Measurements from ENCODE around the gene KHDC1L.
"Not testable (repeated sequence)": the region's sequence is repeated elsewhere in the genome, so short reads cannot be mapped to it uniquely, and the experiment has no call there.

KHDC1L gene, protein sequence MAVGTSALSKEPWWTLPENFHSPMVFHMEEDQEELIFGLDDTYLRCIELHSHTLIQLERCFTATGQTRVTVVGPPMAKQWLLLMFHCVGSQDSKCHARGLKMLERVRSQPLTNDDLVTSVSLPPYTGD

DNA sequence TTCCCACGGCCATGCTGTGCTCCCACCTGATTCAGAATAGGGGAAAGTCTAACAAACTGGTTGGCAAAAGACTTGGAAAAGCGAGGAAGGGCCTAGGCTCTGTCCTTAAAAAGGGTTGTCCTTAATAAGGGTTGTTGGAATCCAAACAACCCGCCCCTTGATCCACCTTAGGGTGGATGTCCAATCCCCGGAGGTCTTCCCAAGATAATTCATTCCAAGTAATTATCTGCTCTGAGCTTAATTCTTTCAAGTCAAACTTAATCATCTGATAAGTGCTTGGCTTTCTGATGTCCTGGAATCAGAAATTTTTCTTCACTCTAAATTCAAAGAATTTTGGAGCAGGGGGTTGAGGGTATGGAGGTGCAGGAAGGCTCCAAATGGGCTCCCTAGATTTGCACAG, at the start of gene KHDC1L:
KHDC1L (minus strand) TSS at position 101 of the 400 bp plus-strand sequence; CDS start at position 13, 88 bp downstream.
- DNase-seq (ENCODE audit: low read depth): no peak

DNA sequence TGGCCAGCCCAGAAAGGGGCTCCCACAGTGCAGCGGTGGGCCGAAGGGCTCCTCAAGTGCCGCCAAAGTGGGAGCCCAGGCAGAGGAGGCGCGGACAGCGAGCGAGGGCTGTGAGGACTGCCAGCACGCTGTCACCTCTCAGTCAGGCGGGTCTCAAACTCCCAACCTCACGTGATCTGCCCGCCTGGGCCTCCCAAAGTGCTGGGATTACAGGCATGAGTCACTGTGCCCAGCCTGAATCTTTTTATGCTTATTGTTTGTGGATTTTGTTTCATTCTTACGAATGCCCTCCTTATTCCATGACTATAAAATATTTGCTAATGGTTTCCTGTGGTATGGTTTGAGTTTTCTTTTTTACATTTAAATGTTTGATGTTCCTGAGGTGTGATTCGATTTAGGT, 44.0 kb upstream of the KHDC1L start:
- DNase-seq (ENCODE audit: low read depth): not testable (repeated sequence)

DNA sequence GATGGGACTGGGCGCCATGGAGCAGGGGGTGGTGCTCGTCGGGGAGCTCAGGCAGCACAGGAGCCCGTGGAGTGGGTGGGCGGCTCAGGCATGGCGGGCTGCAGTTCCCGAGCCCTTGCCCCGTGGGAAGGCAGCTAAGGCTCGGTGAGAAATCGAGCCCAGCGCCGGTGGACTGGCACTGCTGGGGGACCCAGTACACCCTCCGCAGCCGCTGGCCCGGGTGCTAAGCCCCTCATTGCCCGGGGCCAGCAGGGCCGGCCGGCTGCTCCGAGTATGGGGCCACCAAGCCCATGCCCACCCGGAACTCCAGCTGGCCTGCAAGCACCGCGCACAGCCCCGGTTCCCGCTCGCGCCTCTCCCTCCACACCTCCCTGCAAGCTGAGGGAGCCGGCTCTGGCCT, 43.6 kb upstream of the KHDC1L start:
- not testable (repeated sequence) for DNase-seq (ENCODE audit: low read depth)

DNA sequence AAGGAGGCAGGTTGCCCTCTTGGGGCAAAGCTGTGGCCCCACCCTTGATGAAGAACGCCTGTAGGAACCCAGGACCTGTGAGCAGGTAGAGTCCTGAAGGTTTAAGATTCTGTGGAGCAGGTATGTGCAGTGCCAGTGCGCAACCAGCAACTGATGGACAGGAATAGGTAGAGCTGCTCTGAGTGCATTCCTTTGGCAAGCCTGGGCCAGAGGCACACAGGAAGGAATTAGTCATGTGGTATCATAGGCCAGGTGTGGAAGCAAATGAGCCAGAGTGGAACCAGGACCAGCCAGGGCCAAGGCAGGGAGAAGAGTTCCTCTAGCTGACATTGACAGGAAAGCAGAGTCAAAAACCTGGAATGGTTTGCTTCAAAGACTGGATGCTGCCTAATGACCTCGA, 39.1 kb upstream of the KHDC1L start:
- DNase-seq (ENCODE audit: low read depth): peak; percentile 2

DNA sequence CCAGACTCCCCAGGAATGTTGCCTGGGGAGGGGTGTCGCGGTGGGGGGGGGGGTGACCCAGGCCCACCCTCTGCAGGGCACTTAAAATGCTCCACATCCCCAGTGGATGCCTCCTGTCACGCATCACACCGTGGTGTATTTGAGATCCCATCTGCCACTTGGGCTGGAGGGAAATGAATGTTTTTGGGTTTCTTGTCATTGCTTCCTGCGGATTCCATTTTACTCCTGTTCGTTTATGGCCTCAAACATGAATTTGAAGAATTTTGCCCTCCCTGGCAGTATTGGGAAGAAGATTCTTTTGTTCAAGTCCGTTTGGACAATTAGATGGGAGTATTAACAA, 38.2 kb upstream of the KHDC1L start:
- DNase-seq (ENCODE audit: low read depth): peak; percentile 8

DNA sequence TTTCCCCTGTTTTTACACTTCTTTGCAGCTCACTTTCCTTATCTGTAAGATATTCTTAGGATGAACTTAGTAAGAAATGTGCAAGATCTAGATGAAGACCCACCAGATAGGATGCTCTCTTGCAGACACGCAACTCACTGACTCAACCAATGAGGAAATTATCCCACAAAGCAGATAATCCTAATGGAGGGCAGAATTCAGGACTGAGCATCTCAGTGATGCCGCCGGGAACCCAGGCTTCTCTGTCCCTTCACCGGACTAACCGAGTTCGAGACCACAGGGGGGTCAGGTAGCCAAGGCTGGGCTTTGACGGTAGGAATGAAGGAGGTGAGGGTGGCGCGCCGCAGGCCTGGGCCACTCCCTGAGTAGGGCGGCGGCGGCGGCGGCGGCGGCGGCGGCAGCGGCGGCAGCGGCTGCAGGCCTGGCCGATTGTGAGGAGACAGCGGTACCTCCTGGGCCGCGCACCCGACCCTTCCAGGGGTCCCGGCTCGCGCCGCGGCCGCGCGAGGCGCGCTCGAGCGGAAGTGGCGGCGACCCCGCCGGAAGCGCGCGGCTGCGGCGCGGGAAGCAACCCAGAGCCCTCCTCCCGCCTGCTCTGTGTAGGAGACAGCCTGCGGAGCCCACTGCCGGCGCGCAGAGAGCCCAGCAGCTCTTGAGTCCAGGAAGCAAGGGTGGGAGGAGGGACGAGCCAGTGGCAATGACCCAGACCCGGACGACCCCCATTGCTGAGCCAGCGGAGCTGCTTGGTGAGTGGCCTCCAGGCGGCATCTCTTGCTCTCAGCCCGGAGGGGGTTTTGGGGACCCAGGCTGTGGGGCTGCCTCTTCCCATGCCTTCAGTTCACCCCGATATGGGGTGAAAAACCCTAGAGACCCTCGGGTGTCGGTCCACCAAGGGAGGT, 37.6 kb upstream of the KHDC1L start, which contains the start of gene KHDC1:
KHDC1 (minus strand) TSS at position 526 of the 899 bp plus-strand sequence. CDS start 20,679 bp downstream, outside the sequence.
- DNase-seq (ENCODE audit: low read depth): peak; percentile 71

DNA sequence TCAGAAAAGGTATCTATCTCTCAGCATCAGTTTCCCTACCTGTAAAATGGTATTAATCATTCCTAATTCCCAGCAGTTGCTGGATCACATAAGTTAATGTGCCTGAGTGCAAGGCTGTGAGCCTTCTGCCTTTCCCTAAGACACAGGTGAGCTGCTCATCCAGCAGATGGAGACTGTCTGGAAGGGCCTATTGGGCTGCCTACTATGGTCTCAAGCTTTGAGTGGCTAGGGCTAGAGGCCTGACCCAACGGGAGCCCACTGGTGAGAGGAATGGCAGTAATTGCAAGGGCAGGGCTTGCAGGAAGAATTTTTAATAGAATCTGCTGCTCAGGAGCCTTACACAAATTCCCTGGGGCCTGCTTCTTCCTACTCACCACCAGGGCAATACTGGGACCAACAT, 33.4 kb upstream of the KHDC1L start:
- DNase-seq (ENCODE audit: low read depth): no peak

DNA sequence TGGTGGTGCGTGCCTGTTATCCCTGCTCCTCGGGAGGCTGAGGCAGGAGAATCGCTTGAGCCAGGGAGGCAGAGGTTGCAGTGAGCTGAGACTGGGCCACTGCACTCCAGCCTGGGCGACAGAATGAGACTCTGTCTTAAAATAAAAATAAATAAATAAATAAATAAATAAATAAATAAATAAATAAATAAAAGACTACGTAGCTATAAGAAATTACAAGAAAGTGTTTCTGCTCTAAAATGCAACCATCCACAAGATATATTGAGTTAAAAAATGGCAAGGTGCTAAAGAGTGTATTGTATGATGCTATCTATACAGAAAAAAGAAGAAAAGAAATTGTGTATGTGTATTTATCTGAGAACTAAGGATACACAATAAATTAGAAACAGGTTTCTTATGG, 29.0 kb upstream of the KHDC1L start:
- DNase-seq (ENCODE audit: low read depth): not testable (repeated sequence)

DNA sequence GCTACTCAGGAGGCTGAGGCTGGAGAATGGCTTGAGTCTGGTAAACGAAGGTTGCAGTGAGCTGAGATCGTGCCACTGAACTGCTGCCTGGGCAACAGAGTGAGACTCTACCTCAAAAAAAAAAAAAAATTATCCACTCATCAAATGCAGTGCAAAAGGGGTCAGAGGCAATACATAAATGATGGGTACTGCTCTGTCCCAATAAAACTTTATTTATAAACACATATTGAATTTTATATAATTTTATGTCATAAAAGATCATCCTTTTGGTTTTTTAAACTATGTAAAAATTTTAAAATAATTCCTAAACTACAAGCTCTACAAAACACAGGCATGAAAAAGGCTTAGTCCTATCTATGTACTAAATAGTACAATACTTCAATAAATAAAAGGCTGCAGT, 27.4 kb upstream of the KHDC1L start:
- DNase-seq (ENCODE audit: low read depth): no peak

DNA sequence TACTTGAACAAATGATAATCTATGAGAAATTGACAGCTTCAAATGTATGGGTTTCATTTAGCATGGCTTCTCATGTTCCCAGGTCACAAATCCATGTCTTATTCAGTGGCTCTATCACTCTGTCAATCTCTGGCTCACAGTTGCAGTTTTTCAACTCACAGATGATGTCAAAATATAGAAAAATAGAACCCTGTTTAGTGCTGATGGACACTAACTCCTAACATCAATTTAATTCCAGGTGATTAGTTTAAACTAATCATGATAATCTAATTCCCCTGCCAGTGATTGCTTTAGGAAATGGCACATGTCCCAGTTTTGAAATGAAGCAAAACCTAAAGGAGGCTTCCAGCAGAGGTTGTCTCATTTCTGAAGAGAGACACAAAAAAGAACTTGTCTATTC, 24.7 kb upstream of the KHDC1L start:
- DNase-seq (ENCODE audit: low read depth): no peak

DNA sequence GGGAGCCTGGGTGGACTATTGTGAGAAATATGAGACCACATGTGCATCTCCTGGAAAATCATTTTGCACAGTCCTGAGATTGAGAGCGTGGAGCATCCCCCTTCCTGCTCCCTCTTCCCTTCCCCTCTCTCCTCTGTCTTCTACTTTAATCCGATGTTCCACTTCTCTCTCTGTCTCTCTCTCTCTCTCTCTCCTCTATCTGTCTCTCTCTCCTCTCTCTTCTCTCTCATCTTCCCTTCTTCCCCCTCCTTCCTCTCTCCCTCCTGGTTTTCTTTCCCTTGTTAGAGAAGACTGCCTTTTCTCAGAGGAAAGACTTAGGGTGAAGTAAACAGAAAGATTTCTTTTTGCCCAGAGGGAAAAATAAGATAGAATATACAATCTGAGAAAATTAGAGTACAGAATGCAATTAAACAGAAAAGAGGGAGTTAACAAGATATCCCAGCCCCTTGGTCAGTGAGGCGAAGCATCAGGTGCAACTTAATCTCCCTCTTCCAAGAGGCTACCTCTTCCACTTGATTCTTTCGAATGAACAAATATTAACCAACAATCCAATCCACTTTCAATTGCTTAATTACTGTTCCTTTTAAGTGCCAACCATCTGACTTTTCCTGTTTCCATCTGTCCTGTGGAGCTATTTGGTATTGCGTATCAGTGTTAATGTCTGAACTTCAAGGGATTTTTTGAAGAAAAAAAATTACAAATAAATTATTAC, 23.1 kb upstream of the KHDC1L start:
- DNase-seq (ENCODE audit: low read depth): no peak

DNA sequence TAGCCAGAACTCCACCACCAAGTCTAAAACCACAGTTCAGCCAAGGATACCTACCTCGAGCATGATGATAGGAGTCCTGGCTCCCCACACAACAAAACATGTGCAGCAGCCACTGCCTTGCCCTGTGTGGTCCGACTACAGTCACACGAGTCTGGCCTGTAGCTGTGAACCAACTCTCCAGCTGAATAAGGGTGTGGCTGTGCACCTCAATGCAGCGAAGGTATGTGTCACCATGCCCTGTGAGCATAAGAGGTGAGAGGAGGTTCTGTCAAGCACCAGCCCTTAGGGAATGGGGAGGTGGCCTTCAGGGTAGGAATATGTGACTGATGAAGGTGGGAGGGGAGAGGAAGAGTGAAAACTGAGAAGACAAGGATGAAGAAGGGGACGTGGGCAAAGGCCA, 16.7 kb upstream of the KHDC1L start:
- DNase-seq (ENCODE audit: low read depth): no peak

DNA sequence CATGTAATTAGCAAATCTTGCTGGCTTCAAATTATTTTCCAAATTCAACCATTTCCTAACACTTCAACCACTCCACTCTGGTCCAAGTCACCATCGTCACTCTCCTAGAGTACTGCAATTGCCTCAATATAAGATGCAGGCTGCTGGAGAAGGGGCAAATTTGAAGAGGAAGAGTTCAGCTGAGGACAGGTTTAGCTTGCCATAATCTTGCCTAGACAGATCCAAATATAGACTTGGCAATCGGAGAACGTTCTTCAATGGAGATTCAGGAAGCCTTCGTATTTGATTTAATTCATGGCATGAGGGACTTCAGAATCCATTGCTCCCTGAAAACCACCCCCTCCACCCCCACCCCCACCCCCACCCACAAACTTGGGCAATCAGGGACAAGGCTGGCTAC, 15.4 kb upstream of the KHDC1L start:
- no peak for DNase-seq (ENCODE audit: low read depth)

DNA sequence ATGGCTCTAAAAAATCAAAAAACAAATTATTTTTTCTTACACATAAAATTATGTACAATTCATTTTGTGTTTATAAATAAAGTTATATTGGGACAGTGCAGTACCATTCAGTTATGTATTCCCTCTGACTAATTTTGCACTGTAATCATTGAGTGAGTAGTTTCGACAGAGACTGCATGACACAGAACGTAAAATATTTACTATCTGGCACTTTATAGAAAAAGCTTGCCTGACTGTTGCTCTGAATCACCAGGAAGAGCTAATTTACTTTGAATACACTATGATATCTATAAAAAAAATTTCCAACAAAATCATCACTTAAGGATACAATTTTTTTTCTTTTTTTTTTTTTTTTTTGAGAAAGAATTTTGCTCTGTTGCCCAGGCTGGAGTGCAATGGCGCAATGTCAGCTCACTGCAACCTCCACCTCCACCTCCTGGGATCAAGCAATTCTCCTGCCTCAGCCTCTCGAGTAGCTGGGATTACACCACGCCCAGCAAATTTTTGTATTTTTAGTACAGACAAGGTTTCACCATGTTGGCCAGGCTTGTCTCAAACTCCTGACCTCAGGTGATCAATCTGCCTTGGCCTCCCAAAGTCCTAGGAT, 11.0 kb upstream of the KHDC1L start:
- peak; percentile 96 for DNase-seq (ENCODE audit: low read depth)

DNA sequence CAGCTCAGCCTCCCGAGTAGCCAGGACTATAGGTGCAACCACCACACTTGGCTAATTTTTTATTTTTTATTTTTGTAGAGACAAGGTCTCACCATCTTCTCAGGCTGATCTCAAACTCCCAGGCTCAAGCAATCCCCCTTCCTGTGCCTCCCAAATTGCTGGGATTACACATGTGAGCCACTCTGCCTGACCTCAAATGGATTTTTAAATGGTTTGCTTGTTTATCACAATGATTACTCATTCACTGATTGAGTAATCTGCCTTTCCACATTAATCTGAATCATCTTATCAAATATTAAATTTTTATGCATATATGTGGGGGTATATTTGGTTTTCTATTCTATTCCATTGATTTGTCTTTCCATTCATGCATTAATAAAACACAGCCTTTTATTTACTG, 9.4 kb upstream of the KHDC1L start:
- peak; percentile 82 for DNase-seq (ENCODE audit: low read depth)

DNA sequence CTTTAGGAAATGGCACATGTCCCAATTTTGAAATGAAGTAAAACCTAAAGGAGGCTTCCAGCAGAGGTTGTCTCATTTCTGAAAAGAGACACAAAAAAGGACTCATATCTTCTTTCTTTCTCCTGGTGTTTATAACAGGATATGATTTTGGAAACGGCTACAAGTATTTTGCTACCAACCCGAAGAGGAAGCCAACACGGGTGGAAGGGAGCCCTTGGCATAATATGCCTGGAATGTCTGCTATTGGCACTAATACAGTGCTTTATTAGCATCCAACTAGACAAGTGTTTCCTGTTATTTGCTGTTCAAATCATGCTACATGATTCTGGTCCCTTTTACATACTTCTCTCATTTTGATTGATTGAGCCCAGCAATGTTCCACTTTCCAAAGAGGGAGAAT, 8.7 kb upstream of the KHDC1L start:
- peak; percentile 57 for DNase-seq (ENCODE audit: low read depth)

DNA sequence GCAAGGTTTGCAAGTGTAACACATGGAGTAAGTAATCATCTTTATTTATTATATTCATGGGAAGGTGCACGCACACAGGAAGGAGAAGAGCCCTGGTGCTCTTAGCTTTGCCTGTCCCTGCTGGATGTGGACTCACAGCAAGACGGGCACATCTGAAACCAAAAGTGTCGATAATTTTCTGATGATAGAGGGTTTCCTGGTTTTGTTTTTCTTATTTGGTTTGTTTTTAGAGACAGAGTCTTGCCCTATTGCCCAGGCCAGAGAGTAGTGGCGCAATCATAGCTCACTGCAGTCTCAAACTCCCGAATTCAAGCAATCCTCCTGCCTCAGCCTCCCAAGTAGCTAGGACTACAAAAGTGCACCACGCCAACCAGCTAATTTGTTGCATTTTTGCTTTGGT, 7.8 kb upstream of the KHDC1L start:
- DNase-seq (ENCODE audit: low read depth): no peak

DNA sequence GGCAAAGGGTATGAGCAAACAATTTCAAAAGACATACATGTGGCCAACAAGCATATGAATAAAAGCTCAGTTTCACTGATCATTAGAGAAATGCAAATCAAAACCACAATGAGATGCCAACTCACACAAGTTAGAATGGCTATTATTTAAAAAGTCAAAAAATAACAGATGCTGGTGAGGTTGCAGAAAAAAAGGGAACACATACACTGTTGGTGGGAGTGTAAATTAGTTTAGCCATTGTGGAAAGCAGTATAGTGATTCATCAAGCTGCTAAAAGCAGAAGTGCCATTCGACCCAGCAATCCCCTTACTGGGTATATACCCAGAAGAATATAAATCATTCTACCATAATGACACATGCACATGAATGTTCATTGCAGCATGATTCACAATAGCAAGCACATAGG, 6.7 kb upstream of the KHDC1L start:
- peak; percentile 15 for DNase-seq (ENCODE audit: low read depth)

DNA sequence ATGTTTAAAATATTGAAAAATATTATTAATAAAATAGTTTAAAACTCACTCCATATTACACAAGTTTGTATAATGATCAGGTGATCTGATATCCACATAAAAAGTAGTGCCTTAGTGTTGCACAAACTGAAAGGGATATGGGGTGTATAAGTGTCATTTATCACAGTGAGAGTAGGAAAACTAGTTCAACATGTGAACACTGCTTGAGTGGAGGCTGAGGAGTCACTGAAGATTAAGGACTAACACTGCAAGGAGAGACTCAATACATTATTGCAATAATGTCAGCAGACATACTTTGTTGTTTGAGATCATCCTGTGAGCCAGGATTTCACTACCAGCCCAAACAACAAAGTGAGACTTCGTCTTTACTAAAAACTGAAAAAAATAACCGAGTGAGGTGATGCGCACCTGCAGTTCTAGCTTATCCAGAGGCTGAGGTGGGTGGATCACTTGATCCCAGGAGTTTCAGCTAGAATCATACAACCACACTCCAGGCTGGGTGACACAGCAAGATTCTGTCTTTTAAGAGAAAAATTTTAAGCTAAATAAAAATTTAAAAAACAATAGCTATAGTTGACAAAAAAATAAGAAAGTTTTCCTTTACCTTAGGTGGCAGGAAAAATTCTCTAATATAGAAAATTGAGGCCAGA, 2.4 kb upstream of the KHDC1L start:
- DNase-seq (ENCODE audit: low read depth): no peak

DNA sequence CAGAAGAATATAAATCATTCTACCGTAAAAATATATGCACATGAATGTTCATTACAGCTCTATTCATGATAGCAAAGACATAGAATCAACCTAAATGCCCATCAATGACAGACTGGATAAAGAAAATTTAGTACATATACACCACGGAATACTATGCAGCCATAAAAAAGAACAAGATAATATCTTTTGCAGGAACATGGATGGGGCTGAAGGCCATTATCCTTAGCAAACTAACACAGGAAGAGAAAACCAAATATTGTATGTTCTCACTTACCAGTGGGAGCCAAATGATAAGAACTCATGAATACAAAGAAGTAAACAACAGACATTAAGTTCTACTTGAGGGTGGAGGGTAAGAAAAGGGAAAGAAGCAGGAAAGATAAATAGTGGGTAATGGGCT, 8.4 kb downstream of the KHDC1L start:
- DNase-seq (ENCODE audit: low read depth): no peak

DNA sequence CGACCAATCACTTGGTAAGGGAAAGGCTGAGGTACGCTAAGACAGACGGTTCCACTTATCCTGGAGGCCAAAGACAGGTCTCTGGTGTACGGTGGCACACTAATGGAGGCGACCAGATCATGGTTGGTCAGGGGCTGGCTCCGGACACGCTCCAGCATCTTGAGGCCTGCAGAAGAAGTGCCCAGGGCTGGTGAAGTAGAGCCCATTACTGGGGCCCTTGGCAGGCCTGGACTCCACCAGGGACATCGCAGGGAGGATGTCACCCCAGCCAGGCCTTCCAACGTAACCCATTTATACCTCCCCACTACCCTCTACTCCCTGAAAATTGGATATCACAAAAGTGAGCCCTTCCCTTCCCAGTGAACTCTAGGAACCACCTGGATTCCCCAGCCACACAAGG, 16.2 kb downstream of the KHDC1L start:
- DNase-seq (ENCODE audit: low read depth): no peak

DNA sequence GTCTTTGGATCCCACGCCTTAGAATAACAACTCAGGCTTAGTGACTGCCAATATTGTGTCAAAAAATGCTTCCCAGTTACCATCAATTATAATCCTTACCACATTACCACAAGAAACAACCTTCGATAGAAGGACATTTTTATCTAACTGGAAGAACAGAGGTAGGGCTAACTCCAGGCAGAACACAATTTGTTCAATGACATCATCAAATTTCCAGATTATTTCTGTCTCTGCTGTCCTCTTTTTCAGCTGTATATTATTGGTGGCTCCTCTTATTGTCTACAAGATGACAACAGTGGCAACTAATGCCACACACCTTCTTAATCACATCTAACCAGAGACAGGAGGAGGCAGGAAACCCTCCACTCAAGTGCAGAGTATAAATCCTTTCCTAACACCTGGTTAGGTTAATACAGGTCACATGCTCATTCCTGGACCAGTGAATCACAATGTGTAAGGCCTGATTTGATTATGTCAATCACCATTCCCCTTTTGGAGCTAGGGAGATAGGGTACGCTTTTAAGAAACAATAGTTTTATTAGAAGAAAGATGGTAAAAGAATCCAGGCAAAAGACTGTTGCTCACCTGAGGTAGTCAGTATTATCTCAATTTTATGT, 18.0 kb downstream of the KHDC1L start:
- DNase-seq (ENCODE audit: low read depth): no peak
